HepG2 (cell line): Measurements from ENCODE around the gene ZBTB45. TPM values are rescaled to one million over a fixed set of nuclear protein-coding genes. Genes with fewer than 3 reads are reported as not detected.

Source experiments
- ARNT ChIP-seq: fragments of 450-650 bp; IDR thresholded peaks from 2 replicates; pipeline ENCODE4 v1.6.1; 2017
- HMGXB4 ChIP-seq, 2 experiments: sonication (generic) in 1 of 2; formaldehyde crosslinking in 1 of 2; IDR thresholded peaks; 2 replicates each; pipeline versions ENCODE4 v1.4.0 to v1.6.1; 2018 to 2020; ENCODE audit warnings: missing genetic modification reagents in 2 of 2, borderline replicate concordance in 1 of 2, low read depth in 1 of 2, mild to moderate bottlenecking in 1 of 2, missing biosample characterization in 1 of 2
- IRF1 ChIP-seq: sonication (generic); formaldehyde crosslinking; IDR thresholded peaks from 2 replicates; pipeline ENCODE4 v1.4.0; 2020; ENCODE audit warnings: low read depth, mild to moderate bottlenecking, missing genetic modification reagents
- NCOA1 ChIP-seq: sonication (generic); formaldehyde crosslinking; IDR thresholded peaks from 2 replicates; pipeline ENCODE4 v1.9.0; 2021; ENCODE audit warnings: missing genetic modification reagents
- SSRP1 ChIP-seq: IDR thresholded peaks from 2 replicates; pipeline ENCODE4 v1.6.1; 2016; ENCODE audit warnings: control low read depth
- TCF7 ChIP-seq: sonication (generic); IDR thresholded peaks from 2 replicates; pipeline ENCODE4 v1.6.1; 2016; ENCODE audit warnings: antibody characterized with exemption, low read depth
- ZSCAN31 ChIP-seq: sonication (generic); formaldehyde crosslinking; IDR thresholded peaks from 2 replicates; pipeline ENCODE4 v1.5.0; 2020; ENCODE audit warnings: low read depth, mild to moderate bottlenecking, missing genetic modification reagents
- polyA plus RNA-seq, 8 experiments: library from polyadenylated mRNA; depleted of rRNA in 3 of 8; stranded (reverse) in 7 of 8; unstranded in 1 of 8; fragments of >200 nt; fragmentation: Illumina TruSeq in 4 of 8; extraction: Trizol in 4 of 8; gene quantifications; 2 replicates each; pipeline versions ENCODE4 v1.2.1 to v1.2.3, GENCODE V29; 2011 to 2016; ENCODE audit warnings: low read depth in 4 of 8, missing spikeins in 1 of 8, mixed read lengths in 1 of 8; ENCODE audit not compliant: insufficient read depth in 1 of 8
- total RNA-seq, 5 experiments: library from RNA; depleted of rRNA; stranded (reverse); fragments of >200 nt; fragmentation: Illumina TruSeq; extraction: Trizol; gene quantifications; 2 replicates each; pipeline ENCODE4 v1.2.3, GENCODE V29; 2016; ENCODE audit warnings: low read depth in 1 of 5
- TF ChIP-seq, protein P1 (sequence below): sonication (generic); formaldehyde crosslinking; IDR thresholded peaks from one replicate; pipeline ENCODE4 v1.5.1; 2020; ENCODE audit warnings: mild to moderate bottlenecking, missing genetic modification reagents; ENCODE audit errors: not compliant biosample characterization
- TF ChIP-seq, protein P2 (sequence below): sonication (generic); formaldehyde crosslinking; IDR thresholded peaks from 2 replicates; pipeline ENCODE4 v1.4.0; 2020; ENCODE audit warnings: missing genetic modification reagents

ZBTB45 gene
- total and polyA plus RNA-seq, 2 of the 13 experiments (the other 11 are each of a cell fraction or from before 2014, with no cell fraction given) = 3.0 to 3.7 TPM

DNA sequence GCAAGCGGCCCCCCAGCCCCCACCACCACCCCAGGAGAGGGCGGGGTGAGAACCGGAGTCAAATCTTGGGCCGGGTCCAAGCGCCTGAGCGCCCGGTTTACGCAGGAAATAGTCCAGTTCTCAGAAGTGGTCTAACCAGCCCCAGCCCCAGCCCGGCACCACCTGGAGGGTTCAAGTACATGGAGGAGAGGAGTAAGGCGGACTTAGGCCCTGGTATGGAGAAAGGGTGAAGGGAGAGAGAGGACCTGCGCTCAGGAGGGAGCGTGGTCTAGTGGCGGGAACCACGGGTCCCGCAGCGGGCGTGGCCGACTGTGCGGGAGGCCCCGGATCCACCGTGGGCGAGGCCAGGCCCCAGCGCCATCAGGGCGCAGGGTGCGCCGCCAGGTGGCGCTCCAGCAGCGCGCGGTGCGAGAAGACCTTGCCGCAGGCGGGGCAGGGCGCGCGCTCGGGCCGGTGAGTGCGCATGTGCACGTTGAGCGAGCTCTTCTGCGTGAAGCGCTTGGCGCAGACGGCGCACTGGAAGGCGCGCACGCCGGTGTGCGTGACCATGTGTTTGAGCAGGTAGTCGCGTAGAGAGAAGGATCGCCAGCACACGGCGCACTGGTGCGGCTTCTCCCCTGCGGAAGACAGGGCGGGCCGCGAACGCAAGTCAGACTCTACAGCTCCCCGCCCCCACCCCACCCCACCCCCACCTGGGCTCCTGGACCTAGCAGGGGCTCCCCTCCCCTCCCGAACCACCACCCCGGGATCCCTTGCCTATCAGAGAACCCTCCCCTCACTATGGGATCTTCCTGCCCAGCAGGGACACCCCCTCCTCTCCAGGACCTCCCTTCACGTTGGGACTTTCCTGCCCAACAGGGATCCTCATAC lies 5.7 kb downstream of the ZBTB45 start (continued):
- TF ChIP-seq, protein P1, sequence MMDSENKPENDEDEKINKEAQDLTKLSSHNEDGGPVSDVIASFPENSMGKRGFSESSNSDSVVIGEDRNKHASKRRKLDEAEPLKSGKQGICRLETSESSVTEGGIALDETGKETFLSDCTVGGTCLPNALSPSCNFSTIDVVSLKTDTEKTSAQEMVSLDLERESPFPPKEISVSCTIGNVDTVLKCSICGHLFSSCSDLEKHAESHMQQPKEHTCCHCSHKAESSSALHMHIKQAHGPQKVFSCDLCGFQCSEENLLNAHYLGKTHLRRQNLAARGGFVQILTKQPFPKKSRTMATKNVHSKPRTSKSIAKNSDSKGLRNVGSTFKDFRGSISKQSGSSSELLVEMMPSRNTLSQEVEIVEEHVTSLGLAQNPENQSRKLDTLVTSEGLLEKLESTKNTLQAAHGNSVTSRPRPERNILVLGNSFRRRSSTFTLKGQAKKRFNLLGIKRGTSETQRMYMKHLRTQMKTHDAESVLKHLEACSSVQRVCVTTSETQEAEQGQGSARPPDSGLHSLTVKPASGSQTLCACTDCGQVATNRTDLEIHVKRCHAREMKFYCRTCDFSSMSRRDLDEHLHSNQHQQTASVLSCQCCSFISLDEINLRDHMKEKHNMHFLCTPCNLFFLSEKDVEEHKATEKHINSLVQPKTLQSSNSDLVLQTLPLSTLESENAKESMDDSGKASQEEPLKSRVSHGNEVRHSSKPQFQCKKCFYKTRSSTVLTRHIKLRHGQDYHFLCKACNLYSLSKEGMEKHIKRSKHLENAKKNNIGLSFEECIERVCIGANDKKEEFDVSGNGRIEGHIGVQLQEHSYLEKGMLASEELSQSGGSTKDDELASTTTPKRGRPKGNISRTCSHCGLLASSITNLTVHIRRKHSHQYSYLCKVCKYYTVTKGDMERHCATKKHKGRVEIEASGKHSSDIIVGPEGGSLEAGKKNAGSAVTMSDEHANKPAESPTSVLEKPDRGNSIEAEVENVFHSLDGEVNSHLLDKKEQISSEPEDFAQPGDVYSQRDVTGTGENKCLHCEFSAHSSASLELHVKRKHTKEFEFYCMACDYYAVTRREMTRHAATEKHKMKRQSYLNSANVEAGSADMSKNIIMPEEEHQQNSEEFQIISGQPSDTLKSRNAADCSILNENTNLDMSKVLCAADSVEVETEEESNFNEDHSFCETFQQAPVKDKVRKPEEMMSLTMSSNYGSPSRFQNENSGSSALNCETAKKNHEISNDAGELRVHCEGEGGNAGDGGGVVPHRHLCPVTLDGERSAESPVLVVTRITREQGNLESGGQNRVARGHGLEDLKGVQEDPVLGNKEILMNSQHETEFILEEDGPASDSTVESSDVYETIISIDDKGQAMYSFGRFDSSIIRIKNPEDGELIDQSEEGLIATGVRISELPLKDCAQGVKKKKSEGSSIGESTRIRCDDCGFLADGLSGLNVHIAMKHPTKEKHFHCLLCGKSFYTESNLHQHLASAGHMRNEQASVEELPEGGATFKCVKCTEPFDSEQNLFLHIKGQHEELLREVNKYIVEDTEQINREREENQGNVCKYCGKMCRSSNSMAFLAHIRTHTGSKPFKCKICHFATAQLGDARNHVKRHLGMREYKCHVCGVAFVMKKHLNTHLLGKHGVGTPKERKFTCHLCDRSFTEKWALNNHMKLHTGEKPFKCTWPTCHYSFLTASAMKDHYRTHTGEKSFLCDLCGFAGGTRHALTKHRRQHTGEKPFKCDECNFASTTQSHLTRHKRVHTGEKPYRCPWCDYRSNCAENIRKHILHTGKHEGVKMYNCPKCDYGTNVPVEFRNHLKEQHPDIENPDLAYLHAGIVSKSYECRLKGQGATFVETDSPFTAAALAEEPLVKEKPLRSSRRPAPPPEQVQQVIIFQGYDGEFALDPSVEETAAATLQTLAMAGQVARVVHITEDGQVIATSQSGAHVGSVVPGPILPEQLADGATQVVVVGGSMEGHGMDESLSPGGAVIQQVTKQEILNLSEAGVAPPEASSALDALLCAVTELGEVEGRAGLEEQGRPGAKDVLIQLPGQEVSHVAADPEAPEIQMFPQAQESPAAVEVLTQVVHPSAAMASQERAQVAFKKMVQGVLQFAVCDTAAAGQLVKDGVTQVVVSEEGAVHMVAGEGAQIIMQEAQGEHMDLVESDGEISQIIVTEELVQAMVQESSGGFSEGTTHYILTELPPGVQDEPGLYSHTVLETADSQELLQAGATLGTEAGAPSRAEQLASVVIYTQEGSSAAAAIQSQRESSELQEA (CRISPR knock-in tag) = no peak
- TF ChIP-seq ZSCAN31 (CRISPR knock-in tag) (peak; percentile 87), NCOA1 (CRISPR knock-in tag) (no peak), ARNT (no peak), SSRP1 (CRISPR knock-in tag) (no peak), TCF7 (no peak), HMGXB4 (CRISPR knock-in tag; IDR thresholded peaks at IDR 0.05; ENCODE audit: borderline replicate concordance in 1 of 2, low read depth in 1 of 2) (peak; percentile 84 to 95), IRF1 (no peak)
- TF ChIP-seq, protein P2, sequence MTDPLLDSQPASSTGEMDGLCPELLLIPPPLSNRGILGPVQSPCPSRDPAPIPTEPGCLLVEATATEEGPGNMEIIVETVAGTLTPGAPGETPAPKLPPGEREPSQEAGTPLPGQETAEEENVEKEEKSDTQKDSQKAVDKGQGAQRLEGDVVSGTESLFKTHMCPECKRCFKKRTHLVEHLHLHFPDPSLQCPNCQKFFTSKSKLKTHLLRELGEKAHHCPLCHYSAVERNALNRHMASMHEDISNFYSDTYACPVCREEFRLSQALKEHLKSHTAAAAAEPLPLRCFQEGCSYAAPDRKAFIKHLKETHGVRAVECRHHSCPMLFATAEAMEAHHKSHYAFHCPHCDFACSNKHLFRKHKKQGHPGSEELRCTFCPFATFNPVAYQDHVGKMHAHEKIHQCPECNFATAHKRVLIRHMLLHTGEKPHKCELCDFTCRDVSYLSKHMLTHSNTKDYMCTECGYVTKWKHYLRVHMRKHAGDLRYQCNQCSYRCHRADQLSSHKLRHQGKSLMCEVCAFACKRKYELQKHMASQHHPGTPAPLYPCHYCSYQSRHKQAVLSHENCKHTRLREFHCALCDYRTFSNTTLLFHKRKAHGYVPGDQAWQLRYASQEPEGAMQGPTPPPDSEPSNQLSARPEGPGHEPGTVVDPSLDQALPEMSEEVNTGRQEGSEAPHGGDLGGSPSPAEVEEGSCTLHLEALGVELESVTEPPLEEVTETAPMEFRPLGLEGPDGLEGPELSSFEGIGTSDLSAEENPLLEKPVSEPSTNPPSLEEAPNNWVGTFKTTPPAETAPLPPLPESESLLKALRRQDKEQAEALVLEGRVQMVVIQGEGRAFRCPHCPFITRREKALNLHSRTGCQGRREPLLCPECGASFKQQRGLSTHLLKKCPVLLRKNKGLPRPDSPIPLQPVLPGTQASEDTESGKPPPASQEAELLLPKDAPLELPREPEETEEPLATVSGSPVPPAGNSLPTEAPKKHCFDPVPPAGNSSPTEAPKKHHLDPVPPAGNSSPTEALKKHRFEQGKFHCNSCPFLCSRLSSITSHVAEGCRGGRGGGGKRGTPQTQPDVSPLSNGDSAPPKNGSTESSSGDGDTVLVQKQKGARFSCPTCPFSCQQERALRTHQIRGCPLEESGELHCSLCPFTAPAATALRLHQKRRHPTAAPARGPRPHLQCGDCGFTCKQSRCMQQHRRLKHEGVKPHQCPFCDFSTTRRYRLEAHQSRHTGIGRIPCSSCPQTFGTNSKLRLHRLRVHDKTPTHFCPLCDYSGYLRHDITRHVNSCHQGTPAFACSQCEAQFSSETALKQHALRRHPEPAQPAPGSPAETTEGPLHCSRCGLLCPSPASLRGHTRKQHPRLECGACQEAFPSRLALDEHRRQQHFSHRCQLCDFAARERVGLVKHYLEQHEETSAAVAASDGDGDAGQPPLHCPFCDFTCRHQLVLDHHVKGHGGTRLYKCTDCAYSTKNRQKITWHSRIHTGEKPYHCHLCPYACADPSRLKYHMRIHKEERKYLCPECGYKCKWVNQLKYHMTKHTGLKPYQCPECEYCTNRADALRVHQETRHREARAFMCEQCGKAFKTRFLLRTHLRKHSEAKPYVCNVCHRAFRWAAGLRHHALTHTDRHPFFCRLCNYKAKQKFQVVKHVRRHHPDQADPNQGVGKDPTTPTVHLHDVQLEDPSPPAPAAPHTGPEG (CRISPR knock-in tag) = peak; percentile 53; the same call in 1 of the 2 replicates
